RPMI7951 (cell line): ENCODE results near the gene CT55. TPM values are rescaled to one million over a fixed set of nuclear protein-coding genes. Genes with fewer than 3 reads are reported as not detected.
A peak's percentile ranks its signal among the peaks of the same experiment; 100 is the strongest.
"Not testable (repeated sequence)": the region's sequence is repeated elsewhere in the genome, so short reads cannot be mapped to it uniquely, and the experiment has no call there.

Source experiments
- DNase-seq: peaks from one replicate; pipeline ENCODE4 v3.0.0-alpha.2; 2012; ENCODE audit warnings: low read depth
- total RNA-seq: library from RNA; depleted of rRNA; stranded (reverse); fragments of >200 nt; shearing (Covaris generic); gene quantifications from 2 replicates; pipeline ENCODE4 v1.2.3, GENCODE V29; 2014; rRNA removed

CT55 gene
- 0.39 TPM in 1 of 2 replicates, not detected in the other for total RNA-seq

- no peak for DNase-seq
Observed at GRCh38 chrX:135170877-135171519, at the start of gene CT55. CT55 (minus strand) TSS chrX:135171398; CDS start chrX:135171171, 227 bp downstream.

DNA sequence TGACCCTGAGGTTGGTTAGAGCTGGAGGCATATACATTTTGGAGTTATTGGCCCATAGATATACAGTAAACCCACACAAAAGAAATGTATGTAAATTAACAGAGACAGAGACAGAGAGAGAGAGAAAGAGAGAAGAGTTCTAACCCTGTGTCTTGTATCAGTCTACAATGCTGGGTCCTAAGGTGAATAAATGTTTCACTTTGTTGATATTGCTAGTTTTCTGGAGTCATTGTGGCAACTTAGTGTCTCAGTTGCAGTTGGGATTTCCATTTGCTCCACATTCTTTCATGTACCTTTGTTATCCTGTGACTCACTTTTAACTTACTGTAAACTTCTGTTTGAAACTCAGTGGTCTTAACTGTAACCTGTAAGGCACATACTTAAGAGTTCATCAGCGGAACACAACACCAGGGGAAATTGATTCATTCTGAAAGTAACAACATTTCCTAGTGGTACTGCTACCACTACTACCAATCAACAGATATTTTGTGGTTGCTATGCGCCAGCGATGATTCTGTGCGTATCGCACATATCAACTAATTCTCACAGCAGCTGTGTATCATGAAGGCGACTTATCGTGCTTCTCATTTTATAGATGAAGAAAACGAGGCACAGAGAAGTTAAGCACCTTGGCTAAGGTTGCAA lies 42.1 kb upstream of the CT55 start:
- no peak for DNase-seq

DNA sequence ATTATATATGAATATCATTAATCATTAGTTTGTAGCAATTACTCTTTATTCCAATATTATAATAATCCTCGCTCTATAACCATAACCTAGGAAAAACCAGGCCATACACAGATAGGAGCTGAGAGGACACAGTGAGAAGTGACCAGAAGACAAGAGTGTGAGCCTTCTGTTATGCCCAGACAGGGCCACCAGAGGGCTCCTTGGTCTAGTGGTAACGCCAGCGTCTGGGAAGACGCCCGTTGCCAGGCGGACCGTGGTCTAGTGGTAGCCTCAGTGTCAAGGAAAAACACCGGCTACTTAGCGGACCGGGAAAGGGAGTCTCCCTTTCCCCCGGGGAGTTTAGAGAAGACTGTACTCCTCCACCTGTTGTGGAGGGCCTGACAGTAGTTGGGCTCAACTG lies 35.2 kb upstream of the CT55 start:
- DNase-seq = peak; percentile 6

DNA sequence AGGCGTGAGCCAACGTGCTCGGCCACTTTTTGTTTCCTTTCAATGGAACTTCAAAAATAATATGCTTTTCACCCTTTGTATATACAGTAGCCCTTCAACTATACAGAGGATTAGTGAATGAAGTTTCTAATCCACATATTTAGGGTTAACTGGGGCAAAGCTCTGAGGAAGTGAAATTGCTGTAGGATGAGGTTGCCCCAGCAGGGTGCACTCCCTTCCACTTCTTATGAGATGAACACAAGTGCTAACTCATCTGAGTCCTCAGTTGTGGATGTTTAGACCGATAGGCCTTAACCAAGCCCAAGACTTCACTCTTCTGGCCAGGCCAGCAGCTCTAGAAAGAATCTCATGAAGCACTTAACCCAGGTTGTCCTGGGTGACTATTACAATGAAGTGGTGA lies 29.1 kb upstream of the CT55 start:
- no peak for DNase-seq

- no peak for DNase-seq
Observed at GRCh38 chrX:135194684-135195083, 23.5 kb upstream of the CT55 start.

GRCh38 chrX:135193740-135194139 lies 22.5 kb upstream of the CT55 start:
- no peak for DNase-seq

DNA sequence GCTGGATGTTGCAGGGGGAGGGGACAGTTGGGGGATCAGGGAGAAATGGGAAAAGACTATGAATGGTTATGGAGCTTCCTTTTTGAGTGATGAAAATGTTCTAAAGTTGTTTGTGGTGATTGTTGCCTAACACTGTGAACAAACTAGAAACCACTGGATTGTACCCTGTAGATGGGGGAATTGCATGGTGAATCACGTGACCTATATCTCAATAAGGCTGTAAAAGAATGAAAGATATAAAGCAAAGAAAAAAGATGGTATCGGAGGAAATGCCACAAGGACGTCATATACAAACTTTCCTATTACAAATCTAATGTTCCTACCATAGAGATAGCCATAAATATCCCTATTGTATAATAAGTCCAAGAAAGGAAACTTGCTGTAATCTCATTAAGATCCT lies 20.6 kb upstream of the CT55 start:
- no peak for DNase-seq

DNA sequence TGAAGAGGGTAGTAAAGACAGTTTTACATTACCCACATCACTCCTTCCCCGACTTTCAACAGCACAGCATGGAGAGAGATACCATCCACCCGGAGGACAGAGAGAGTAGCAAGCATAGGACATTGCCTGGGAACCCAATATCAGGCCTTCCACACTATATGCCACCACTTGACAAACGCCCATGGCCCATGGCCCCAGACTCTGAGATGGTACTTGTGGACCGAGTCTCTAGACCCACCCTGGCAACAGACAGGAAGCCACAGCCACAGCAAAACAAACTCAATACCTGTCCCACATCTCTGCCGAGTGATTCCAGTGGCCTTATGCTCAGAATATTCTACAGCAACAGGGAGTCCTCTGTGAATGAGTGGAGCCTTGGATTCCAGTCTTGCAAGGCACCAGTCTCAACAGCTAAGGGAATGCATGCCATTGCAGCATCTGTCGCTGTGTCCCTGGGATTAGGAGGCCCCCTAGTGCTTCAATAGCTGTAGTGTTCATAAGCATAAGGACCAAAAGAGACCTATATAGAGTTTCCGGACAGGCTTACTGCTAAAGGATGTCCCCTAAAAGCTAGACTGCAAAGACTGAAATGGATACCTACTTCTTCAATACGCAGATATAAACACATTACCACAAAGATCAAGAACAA lies 14.7 kb upstream of the CT55 start:
- peak; percentile 44 for DNase-seq

DNA sequence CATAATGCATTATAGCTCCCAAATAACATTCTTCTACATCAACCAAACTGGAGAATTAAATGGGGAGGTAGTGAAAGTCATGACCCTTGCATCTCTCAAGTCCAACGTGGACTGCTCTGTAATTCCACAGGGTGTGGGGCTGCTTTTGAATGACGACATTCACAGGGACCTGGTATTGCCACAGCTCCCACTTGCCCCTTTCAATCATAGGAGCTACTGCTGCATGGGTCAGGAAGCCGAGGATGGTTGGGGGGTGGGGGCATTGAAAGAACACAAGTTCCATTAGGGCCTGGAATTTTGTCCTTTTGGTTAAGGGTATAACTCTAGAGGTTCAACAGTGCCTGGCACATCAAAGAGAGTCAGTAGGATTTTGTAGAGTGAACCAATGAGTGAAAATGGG lies 7.4 kb upstream of the CT55 start:
- no peak for DNase-seq

DNA sequence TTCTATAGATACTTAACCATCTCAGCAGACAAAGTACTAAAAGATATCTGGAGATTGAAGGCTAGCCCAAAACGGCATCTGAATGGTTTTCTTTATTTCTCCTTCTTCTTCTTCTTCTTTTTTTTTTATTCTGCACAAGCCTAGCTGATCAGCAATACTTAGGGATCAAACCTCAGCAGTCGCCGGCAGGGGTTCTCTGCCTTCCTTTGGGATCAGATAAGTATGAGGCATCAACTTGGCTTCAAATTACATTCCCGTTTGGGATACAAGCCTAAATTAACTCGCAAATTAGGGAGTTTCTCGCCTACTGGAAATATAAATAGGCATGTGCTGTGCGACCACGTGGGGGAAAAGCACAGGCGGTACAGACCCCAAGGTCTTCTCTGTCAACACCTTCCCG lies 730 bp downstream of the CT55 start:
- DNase-seq = no peak

DNA sequence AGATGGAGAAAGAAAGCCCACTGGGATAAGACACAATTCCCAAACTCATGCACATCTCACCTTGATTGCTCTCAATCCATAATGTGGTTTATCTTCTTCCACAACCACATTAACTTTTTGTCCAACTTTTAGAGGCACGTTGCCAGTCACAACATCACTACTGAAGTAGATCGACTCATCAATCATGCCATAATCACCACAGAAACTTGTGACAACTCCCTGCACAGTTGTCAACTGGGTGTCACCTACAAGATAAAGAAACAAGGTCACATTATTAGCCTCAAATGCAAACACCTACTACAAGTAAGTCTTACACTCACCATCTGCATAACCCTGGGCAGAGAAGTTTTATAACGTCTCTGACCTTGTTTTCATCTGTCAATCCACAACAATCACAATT lies 1.7 kb downstream of the CT55 start:
- DNase-seq = not testable (repeated sequence)

- no peak for DNase-seq
Observed at GRCh38 chrX:135168486-135168885, 2.7 kb downstream of the CT55 start.

DNA sequence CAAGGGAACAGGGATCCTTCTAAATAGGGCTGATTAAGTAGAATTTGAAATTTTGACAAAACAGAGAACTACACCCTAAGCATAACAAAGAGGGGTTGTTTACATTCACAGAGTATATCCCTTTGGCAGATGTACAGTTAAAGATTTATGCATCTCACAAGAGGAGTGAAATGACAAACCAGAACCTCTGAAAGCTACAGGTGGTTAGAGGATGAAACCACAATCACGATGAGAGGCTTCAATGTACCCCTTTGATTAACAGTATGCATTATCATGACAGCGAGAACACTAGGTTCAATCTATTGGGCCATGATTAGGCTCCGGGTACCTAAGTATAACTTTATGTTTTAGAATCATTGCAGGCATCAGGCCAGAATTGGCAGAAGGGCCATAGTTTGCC lies 16.5 kb downstream of the CT55 start:
- not testable (repeated sequence) for DNase-seq

DNA sequence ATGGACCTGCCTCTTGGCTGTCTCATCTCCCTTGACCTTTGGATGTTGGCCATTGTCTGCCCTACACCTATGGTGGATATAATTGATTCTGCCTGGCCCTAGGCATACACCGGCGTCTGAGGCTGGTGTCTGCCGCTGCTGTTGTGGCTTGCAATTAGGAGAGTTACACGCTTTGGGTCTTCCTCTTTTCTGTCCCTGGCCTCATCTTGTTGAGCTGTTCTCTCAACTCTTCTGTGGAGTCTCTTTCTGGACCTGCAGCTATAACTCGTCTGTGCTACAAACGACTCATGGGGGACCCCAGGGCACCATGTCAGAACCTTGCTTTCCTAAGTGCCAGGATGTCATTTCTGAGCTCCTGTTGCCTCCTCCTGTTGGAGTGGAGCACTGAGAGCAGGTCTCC lies 45.1 kb downstream of the CT55 start:
- DNase-seq = not testable (repeated sequence)

DNA sequence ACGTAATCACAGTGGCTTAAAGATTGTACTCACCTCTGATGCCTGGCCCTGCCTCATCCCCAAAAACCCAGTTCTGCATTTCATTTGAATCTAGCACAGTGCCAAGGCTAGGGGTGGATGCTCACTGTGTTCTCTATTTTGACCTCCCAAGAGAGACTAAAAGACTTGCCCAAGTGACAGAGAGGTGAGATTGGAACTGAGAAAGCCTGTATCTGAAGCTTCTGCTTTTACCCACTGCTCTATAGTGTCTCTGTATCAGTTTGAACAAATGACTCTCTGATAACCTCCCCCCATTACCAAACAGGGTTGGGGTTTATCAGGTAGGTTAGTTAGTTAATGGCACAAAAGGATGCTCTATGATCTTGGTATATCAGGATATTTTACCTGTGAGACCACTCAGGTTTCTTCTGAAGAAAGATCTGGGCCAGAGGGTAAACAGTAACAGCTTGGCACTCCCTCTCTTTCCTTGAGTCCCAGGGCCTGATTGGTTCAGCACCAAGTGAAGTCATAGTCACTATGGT lies 51.1 kb downstream of the CT55 start, which contains the start of gene ETDB:
TSS of gene ETDB (minus strand) at position 471 of the 521 bp plus-strand sequence. CDS start 1,265 bp downstream, outside the sequence.
- DNase-seq = not testable (repeated sequence)

GRCh38 chrX:135116064-135116463 lies 55.1 kb downstream of the CT55 start:
- not testable (repeated sequence) for DNase-seq

GRCh38 chrX:135114392-135114791 lies 56.8 kb downstream of the CT55 start:
- no peak for DNase-seq

DNA sequence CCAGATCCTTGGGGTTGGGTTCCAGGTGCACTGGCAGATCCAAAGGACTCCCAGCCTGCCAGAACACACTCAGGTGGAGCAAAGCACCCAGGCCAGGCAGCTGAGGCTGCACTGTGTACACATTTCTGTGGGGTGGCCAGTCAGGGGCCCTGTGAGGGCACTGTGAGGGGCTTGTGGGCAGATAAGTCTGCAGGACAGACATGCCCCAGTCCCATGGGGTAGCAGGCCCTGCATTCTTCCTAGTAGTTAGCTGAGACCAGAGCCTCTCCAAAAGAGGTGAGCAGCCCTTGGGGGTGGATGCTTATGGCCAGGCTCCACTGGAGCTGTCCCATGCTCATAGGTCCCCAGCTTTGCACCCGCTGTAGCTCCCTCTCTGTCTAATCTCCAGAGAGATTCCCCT lies 58.5 kb downstream of the CT55 start:
- no peak for DNase-seq

GRCh38 chrX:135112096-135112729 lies 59.0 kb downstream of the CT55 start:
- peak; percentile 22 for DNase-seq

GRCh38 chrX:135109554-135109953 lies 61.6 kb downstream of the CT55 start:
- DNase-seq = no peak
